ENCODE measurements around the gene DMWD. TPM values are rescaled to one million over a fixed set of nuclear protein-coding genes. Genes with fewer than 3 reads are reported as not detected.

DMWD gene
- polyA plus RNA-seq, 1 donor (not counting 4 experiments of a cell fraction or from before 2014, with no cell fraction given) = 10.1 TPM

GRCh38 chr19:45793876-45794275 is 1.2 kb upstream of the DMWD start:
- dilution Hi-C loops (cut with MboI; ENCODE audit: extremely low pct_ligation_motif_present, low sequenced_read_pairs) = no loop called here
- Histone ChIP-seq H3K27ac (ENCODE audit: control insufficient read depth, insufficient read depth, low read length) (no peak overlapping the region), H3K9me1 (ENCODE audit: control insufficient read depth, extremely low read depth, insufficient read depth, low read length) (no peaks in the 10 kb centered on the region), H4K20me1 (ENCODE audit: control insufficient read depth, extremely low read depth, insufficient read depth, low read length) (no peaks in the 10 kb centered on the region), H2AFZ (ENCODE audit: control insufficient read depth, low read length) (no peak overlapping the region), H3K4me1 (ENCODE audit: control insufficient read depth, extremely low read depth, insufficient read depth, low read length) (peaks cover 10% of the 10 kb centered on the region), H3K9me3 (ENCODE audit: control insufficient read depth, low read depth, low read length) (no peaks in the 10 kb centered on the region), H3K4me2 (ENCODE audit: control insufficient read depth, extremely low read depth, insufficient read depth, low read depth, low read length) (no peak overlapping the region), H3K4me3 (ENCODE audit: control insufficient read depth in 2 of 3, extremely low read depth in 1 of 3, insufficient read depth in 2 of 3, low read depth in 1 of 3, low read length in 3 of 3) (no peak overlapping the region), H3K27me3 (ENCODE audit: control insufficient read depth, extremely low read depth, insufficient read depth, low read length) (no peaks in the 10 kb centered on the region), H3K36me3 (ENCODE audit: control insufficient read depth in 2 of 2, extremely low read depth in 1 of 2, insufficient read depth in 2 of 2, low read length in 2 of 2) (peaks cover 2 to 14% of the 10 kb centered on the region in 2 experiments), H3K79me2 (ENCODE audit: control insufficient read depth, insufficient read depth, low read length) (peaks cover 19% of the 10 kb centered on the region), H3K9ac (ENCODE audit: control insufficient read depth, extremely low read depth, insufficient read depth, low read length) (no peak overlapping the region)
- no peak for TF ChIP-seq EZH2 (IDR thresholded peaks at IDR 0.05; ENCODE audit: low read length)
- TF ChIP-seq, protein P1, sequence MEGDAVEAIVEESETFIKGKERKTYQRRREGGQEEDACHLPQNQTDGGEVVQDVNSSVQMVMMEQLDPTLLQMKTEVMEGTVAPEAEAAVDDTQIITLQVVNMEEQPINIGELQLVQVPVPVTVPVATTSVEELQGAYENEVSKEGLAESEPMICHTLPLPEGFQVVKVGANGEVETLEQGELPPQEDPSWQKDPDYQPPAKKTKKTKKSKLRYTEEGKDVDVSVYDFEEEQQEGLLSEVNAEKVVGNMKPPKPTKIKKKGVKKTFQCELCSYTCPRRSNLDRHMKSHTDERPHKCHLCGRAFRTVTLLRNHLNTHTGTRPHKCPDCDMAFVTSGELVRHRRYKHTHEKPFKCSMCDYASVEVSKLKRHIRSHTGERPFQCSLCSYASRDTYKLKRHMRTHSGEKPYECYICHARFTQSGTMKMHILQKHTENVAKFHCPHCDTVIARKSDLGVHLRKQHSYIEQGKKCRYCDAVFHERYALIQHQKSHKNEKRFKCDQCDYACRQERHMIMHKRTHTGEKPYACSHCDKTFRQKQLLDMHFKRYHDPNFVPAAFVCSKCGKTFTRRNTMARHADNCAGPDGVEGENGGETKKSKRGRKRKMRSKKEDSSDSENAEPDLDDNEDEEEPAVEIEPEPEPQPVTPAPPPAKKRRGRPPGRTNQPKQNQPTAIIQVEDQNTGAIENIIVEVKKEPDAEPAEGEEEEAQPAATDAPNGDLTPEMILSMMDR (optimal IDR thresholded peaks at IDR 0.05 in 1 of 3, IDR thresholded peaks at IDR 0.05 in 1 of 3, conservative IDR thresholded peaks at IDR 0.05 in 1 of 3; ENCODE audit: extremely low read depth in 1 of 3, insufficient read depth in 2 of 3, low read length in 3 of 3) = no peak
- DNase-seq (ENCODE audit: low read depth, low spot score) (no peak), FAIRE-seq (no peak)

- DNase-seq (ENCODE audit: low read depth, low spot score) = no peak
- Histone ChIP-seq H3K79me2 (ENCODE audit: control insufficient read depth, insufficient read depth, low read length) (peaks cover 19% of the 10 kb centered on the region), H3K4me1 (ENCODE audit: control insufficient read depth, extremely low read depth, insufficient read depth, low read length) (peaks cover 9% of the 10 kb centered on the region), H3K27me3 (ENCODE audit: control insufficient read depth, extremely low read depth, insufficient read depth, low read length) (no peaks in the 10 kb centered on the region), H3K4me3 (ENCODE audit: control insufficient read depth in 2 of 3, extremely low read depth in 1 of 3, insufficient read depth in 2 of 3, low read depth in 1 of 3, low read length in 3 of 3) (no peak overlapping the region), H3K9me3 (ENCODE audit: control insufficient read depth, low read depth, low read length) (no peaks in the 10 kb centered on the region), H4K20me1 (ENCODE audit: control insufficient read depth, extremely low read depth, insufficient read depth, low read length) (no peaks in the 10 kb centered on the region), H2AFZ (ENCODE audit: control insufficient read depth, low read length) (no peak overlapping the region), H3K36me3 (ENCODE audit: control insufficient read depth in 2 of 2, extremely low read depth in 1 of 2, insufficient read depth in 2 of 2, low read length in 2 of 2) (peaks cover 2 to 17% of the 10 kb centered on the region in 2 experiments), H3K4me2 (ENCODE audit: control insufficient read depth, extremely low read depth, insufficient read depth, low read depth, low read length) (no peak overlapping the region), H3K9me1 (ENCODE audit: control insufficient read depth, extremely low read depth, insufficient read depth, low read length) (no peaks in the 10 kb centered on the region), H3K9ac (ENCODE audit: control insufficient read depth, extremely low read depth, insufficient read depth, low read length) (no peak overlapping the region), H3K27ac (ENCODE audit: control insufficient read depth, insufficient read depth, low read length) (peak overlapping the region; percentile 17)
- dilution Hi-C loops (cut with MboI; ENCODE audit: extremely low pct_ligation_motif_present, low sequenced_read_pairs) = no loop called here
- TF ChIP-seq, protein P1 (optimal IDR thresholded peaks at IDR 0.05 in 1 of 3, IDR thresholded peaks at IDR 0.05 in 1 of 3, conservative IDR thresholded peaks at IDR 0.05 in 1 of 3; ENCODE audit: extremely low read depth in 1 of 3, insufficient read depth in 2 of 3, low read length in 3 of 3) = no peak
- no peak for TF ChIP-seq EZH2 (IDR thresholded peaks at IDR 0.05; ENCODE audit: low read length)
- no peak for FAIRE-seq
These were observed 526 bp upstream of the DMWD start for GRCh38 chr19:45793178-45793564.
